A549 treated with AZD9567 at 1 μM for 4 hours (cell line): Measurements from ENCODE around the gene C6orf58. TPM values are rescaled to one million over a fixed set of nuclear protein-coding genes. Genes with fewer than 3 reads are reported as not detected.

Experiments
- total RNA-seq: library from RNA; stranded (reverse); fragments of 200-300 nt; extraction: Qiagen RNA extraction; gene quantifications from 5 replicates; pipeline ENCODE4 v1.2.3, GENCODE V29; 2022; ENCODE audit not compliant: insufficient read depth

C6orf58 gene
- total RNA-seq: 0.10 to 0.31 TPM (median 0.15 TPM) in 3 of 5 replicates, not detected in the others

GRCh38 chr6:127576874-127577273, at the start of gene C6orf58:
Gene C6orf58 (plus strand): TSS chr6:127577174. CDS start chr6:127577186, 12 bp downstream.

Other genes with a start within 250 kb of the C6orf58 start
- 33.9 to 67.4 TPM (median 35.1 TPM) in 5 replicates for gene ECHDC1, start 233.6 kb upstream of the C6orf58 start, total RNA-seq
- gene KIAA0408, start 117.8 kb upstream of the C6orf58 start, total RNA-seq: 5.5 to 10.8 TPM (median 5.8 TPM) in 5 replicates